HUES48 (cell line): ENCODE results near the gene PRPF19.

Experiments used
- H3K27ac ChIP-seq: one replicate; pipeline ENCODE4 v1.7.0; 2013; ENCODE audit warnings: low read depth, low read length, inconsistent platforms
- H3K27me3 ChIP-seq: 2 replicates; pipeline ENCODE4 v1.6.1; 2013; ENCODE audit warnings: mild to moderate bottlenecking, low read length; ENCODE audit not compliant: control insufficient read depth, insufficient read depth
- H3K36me3 ChIP-seq: 2 replicates; pipeline ENCODE4 v1.6.1; 2013; ENCODE audit warnings: low read length; ENCODE audit not compliant: control insufficient read depth, insufficient read depth
- H3K4me1 ChIP-seq: 2 replicates; pipeline ENCODE4 v1.6.1; 2013; ENCODE audit warnings: mild to moderate bottlenecking, low read length; ENCODE audit not compliant: control insufficient read depth, insufficient read depth
- H3K4me3 ChIP-seq: 2 replicates; pipeline ENCODE4 v1.5.1; 2013; ENCODE audit warnings: mild to moderate bottlenecking, low read depth, low read length
- H3K9ac ChIP-seq: 2 replicates; pipeline ENCODE4 v1.6.1; 2013; ENCODE audit warnings: mild to moderate bottlenecking, low read depth, low read length, moderate library complexity
- H3K9me3 ChIP-seq: 2 replicates; pipeline ENCODE4 v1.6.1; 2013; ENCODE audit warnings: low read length; ENCODE audit not compliant: control insufficient read depth, insufficient read depth

Gene PRPF19

DNA sequence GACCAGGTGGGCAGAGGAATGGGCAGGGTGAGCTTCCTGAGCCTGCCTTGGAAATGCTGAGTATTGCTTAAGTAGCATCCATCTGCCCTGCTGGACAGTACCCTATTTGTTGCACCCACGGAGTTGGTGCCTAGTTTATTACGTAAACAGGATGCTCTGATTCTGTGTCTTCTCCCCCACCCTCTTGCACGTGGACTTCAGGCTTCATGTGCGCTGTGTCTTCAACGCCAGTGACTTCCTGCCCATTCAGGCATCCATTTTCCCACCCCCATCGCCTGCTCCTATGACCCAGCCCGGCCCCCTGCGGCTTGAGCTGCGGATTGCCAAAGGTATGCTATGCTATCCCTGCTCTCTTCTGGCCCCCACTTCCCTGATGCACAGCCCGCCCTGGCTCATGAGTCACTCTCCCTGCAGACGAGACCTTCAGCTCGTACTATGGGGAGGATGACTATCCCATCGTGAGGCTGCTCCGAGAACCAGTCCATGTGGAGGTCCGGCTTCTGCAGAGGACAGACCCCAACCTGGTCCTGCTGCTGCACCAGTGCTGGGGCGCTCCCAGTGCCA, 33.3 kb downstream of the PRPF19 start:
- Histone ChIP-seq H3K36me3 (no peaks in the 10 kb centered on the region), H3K9ac (no peak overlapping the region), H3K27ac (no peak overlapping the region), H3K9me3 (no peaks in the 10 kb centered on the region), H3K4me3 (no peak overlapping the region), H3K4me1 (peaks cover 3% of the 10 kb centered on the region; the same call in 1 of the 2 replicates), H3K27me3 (no peaks in the 10 kb centered on the region)

DNA sequence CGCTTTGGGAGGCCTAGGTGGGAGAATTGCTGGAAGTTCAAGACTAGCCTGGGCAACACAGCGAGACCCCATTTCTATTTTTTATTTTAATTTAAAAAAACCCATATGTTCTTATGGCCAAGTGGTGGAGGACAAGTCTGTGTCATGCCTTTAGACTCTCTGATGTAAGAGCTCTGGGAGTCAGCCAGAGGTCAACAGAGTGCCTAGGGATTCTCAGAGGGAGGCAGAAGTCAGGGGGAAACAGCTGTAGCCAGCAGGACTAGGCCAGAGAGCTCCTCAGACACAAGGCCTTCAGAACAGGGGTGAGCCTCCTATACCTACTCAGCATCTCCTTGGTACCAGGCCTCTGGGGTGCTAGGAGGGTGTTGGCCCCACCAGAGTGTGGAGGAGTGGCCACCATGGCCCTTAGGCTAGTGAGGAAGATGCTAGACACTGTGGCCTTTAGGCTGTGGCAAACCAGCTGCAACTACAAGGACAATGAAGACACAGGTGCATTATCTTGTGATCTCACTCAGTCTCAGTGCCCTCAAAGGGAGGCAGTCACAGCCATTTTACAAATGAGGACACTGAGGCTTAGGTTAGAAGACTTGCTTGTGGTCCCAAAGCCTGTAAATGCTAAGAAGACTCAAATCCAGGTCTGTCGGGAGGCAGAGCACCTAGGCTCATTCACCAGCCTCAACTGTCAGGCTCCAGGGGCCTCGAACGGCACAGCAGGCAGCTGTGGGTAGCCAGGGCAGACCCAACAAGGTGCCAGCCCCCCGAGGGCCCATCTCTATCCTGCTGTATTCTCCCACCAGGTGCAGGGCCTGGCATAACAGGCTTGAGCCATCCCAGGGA, 34.0 kb downstream of the PRPF19 start:
- Histone ChIP-seq H3K27ac (no peak overlapping the region), H3K9me3 (no peaks in the 10 kb centered on the region), H3K4me1 (peaks cover 3% of the 10 kb centered on the region; the same call in 1 of the 2 replicates), H3K9ac (no peak overlapping the region), H3K27me3 (no peaks in the 10 kb centered on the region), H3K4me3 (no peak overlapping the region), H3K36me3 (no peaks in the 10 kb centered on the region)

DNA sequence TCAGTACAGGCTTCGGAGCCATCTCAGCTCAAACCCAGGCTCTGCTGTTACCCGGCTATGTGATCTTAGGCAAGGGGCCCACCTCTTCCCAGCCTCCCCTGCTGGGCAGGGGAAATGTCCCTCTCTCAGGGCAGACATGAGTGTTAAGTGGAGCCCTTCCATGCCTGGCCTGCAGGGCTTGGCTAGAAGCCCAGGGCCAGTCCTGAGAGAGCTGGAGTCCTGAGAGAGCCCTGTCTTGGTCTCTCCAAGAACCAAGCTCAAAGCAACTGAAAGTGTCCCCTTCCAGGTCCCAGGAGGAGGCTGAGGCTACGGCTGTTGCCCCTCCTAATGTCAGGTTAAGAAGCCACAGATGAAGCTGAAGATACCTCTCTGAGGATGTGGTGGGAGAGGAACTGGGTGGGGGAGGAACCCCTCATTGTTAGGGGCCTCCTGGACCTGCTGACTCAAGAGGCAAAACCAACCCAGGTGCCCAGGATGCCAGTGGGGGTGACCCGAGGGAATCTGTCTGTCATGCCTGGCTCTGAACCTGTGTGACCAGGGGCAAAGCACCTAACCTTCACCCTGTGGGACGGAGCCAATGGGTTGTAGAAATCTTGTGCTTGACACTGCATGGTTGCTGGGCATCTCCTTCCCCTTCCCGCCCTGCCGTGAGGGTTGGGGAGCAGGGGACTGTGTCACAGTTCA, 34.9 kb downstream of the PRPF19 start:
- no peaks in the 10 kb centered on the region for H3K36me3 ChIP-seq
- H3K27me3 ChIP-seq: no peaks in the 10 kb centered on the region
- H3K9me3 ChIP-seq: no peaks in the 10 kb centered on the region
- H3K4me1 ChIP-seq: peaks cover 3% of the 10 kb centered on the region; the same call in 1 of the 2 replicates
- H3K27ac ChIP-seq: no peak overlapping the region
- no peak overlapping the region for H3K9ac ChIP-seq
- H3K4me3 ChIP-seq: no peak overlapping the region

DNA sequence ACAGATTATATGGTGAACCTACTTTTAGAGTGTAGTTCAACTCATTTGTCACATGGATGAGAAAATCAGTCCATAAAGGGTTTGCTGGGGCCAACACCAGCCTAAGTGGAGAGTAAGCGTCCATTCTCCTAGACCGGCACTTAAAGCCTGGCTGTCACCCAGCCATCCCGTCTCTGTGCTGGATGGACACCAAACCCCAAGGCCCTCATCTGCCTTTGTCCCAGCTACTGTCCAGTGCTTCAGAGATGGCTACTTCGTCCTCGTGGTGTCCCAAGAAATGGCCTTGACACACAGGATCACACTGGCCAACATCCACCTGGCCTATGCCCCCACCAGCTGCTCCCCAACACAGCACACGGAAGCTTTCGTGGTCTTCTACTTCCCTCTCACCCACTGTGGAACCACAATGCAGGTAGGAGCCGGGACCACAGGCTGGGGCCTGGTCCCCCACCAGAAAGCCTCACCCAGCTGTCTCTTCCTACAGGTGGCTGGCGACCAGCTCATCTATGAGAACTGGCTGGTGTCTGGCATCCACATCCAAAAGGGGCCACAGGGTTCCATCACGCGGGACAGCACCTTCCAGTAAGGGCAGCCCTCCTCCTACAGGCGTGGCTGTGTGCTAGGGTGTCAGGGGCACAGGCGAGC, 35.5 kb downstream of the PRPF19 start:
- H3K4me3 ChIP-seq: no peak overlapping the region

DNA sequence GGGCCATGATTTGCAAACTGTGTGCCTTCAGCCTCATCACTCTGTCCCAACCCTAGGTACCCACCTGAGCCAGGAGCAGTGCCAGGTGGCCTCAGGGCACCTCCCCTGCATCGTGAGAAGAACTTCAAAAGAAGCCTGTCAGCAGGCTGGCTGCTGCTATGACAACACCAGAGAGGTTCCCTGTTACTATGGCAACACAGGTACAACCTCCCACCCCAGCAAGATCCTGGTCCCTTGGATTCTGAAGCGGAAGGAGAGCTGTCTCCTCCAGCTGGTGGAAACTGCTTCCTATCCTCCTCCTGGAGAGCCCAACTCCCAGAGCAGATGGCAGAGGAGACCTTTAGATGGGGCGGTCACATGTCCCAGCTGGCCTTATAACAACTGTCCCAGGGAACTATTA, 36.1 kb downstream of the PRPF19 start:
- H3K4me1 ChIP-seq: peaks cover 3% of the 10 kb centered on the region; the same call in 1 of the 2 replicates
- H3K27me3 ChIP-seq: no peaks in the 10 kb centered on the region
- H3K36me3 ChIP-seq: no peaks in the 10 kb centered on the region
- H3K4me3 ChIP-seq: no peak overlapping the region
- H3K27ac ChIP-seq: no peak overlapping the region
- no peak overlapping the region for H3K9ac ChIP-seq
- H3K9me3 ChIP-seq: no peaks in the 10 kb centered on the region

More for the DNA sequence above, 35.5 kb downstream of the PRPF19 start:
- Histone ChIP-seq H3K36me3 (no peaks in the 10 kb centered on the region), H3K9ac (no peak overlapping the region), H3K27me3 (no peaks in the 10 kb centered on the region), H3K9me3 (no peaks in the 10 kb centered on the region), H3K4me1 (peaks cover 3% of the 10 kb centered on the region; the same call in 1 of the 2 replicates), H3K27ac (no peak overlapping the region)

DNA sequence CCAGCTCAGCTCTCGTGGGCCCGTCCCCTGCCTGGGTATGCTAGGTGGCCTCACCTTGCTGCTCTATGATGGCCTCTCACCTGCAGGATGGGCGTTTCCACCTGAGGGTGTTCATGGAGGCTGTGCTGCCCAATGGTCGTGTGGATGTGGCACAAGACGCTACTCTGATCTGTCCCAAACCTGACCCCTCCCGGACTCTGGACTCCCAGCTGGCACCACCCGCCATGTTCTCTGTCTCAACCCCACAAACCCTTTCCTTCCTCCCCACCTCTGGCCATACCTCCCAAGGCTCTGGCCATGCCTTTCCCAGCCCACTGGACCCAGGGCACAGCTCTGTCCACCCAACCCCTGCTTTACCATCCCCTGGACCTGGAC, 36.9 kb downstream of the PRPF19 start:
- H3K36me3 ChIP-seq: no peaks in the 10 kb centered on the region
- H3K27me3 ChIP-seq: no peaks in the 10 kb centered on the region
- H3K9ac ChIP-seq: no peak overlapping the region
- H3K4me3 ChIP-seq: no peak overlapping the region
- H3K4me1 ChIP-seq: peaks cover 3% of the 10 kb centered on the region; the same call in 1 of the 2 replicates
- H3K27ac ChIP-seq: no peak overlapping the region
- H3K9me3 ChIP-seq: no peaks in the 10 kb centered on the region

DNA sequence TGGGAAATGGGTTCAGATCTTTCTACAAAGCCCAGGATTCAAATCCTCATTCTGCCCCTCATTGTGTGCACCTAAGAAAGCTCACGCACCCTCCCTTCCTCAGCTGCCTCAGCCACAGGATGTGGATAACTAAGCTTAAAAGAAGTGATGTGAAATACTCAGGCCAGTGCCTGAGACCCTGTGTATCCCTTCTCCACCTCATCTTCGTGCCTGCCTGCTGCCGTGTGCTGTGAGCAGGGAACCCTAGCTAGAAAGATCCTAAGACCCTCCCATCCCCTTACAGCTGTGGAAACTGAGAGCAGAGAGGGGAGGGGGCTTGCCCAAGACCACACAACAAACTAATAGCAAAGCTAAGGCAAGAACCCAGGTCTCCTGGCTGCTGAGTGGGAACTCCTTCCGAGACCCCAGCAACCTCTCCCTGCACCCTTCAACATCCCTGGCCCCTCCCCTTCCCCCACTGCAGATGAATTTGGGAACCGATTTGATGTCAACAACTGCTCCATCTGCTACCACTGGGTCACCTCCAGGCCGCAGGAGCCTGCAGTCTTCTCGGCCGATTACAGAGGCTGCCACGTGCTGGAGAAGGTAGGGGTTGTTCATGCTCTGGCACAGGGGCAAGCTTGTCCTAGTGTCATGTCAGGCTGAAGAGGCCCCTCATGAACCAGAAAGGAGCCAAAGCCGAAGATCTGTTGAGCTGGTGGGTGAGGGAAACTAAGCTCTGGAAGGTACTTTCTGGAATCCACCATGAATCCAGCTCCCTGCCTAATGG, 37.5 kb downstream of the PRPF19 start:
- no peaks in the 10 kb centered on the region for H3K27me3 ChIP-seq
- H3K4me1 ChIP-seq: peaks cover 3% of the 10 kb centered on the region; the same call in 1 of the 2 replicates
- H3K27ac ChIP-seq: no peak overlapping the region
- no peak overlapping the region for H3K4me3 ChIP-seq
- H3K9ac ChIP-seq: no peak overlapping the region
- no peaks in the 10 kb centered on the region for H3K9me3 ChIP-seq
- H3K36me3 ChIP-seq: no peaks in the 10 kb centered on the region

DNA sequence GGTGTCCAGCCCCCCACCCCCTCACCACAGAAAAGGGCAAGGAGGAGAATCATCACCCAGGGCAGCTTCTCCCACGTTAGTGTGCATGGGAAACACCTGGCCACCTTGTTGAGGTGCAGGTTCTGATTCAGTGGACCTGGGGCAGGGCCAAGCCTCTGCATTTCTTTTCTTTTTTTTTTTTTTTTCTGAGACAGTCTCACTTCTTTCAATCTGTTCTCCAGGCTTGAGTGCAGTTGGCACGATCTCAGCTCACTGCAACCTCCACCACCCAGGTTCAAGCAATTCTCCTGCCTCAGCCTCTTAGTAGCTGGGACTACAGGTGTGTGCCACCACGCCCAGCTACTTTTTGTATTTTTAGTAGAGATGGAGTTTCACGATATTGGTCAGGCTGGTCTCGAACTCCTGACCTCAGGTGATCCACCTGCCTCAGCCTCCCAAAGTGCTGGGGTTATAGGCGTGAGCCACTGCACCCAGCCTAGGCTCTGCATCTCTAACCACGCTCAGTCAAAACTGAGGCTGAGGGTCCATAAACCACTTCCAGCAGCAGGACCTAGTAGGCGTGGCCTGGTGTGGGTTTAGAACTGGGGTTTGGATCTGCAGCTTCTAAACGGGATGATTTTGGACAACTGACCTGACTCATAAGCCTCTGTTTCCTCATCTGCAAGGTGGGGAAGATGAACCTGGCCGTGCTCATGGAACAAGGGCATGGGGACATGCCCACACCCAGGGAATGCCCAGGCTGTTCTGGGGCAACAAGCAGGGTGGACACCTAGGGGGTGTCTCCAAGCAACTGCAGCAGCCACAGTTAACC, 38.3 kb downstream of the PRPF19 start:
- Histone ChIP-seq H3K9me3 (no peaks in the 10 kb centered on the region), H3K27me3 (no peaks in the 10 kb centered on the region), H3K4me3 (no peak overlapping the region), H3K36me3 (no peaks in the 10 kb centered on the region), H3K4me1 (no peaks in the 10 kb centered on the region), H3K27ac (no peak overlapping the region), H3K9ac (no peak overlapping the region)

DNA sequence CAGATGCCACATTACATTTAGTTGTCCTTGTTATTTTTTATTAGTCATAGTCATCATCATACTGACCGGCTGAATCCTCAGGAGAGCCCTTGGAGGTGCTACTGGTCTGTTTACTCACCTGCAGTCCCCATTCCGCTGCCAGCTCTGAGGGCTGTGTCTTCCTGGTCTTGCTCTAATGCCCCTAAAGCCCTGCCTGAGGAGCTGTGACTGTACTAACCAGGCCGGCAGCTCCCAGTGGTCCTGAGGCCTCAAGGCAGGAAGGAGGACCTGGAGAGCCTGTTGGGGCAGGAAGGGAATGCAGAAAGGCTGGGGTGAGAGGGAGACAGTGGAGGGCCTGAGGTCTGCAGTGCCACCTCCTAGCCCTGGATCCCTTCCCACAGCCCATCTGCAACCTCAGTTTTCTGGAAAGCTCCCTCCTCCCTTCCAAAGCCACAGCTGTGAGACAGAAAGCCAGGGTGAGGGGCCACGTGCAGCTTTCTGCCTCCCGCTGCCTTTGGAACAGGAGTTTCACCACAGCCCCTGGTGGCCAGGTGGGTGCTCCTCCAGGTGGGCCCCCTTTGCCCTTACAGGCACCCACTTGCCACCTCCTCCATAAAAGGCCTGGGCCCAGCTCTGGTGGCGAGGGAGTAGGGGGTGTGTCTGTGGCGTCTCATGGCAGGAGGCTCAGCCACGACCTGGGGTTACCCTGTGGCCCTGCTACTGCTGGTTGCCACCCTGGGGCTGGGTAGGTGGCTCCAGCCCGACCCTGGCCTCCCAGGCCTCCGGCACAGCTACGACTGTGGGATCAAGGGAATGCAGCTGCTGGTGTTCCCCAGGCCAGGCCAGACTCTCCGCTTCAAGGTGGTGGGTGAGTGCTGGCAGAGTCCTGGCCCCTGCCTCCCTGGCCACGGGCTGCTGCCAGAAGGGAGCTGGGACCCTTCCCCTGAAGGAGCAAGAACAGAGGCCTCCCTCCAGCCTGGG, 39.2 kb downstream of the PRPF19 start, which contains the start of gene ZP1:
ZP1 (plus strand) TSS at position 632 of the 960 bp plus-strand sequence; CDS start at position 652, 20 bp downstream.
- no peaks in the 10 kb centered on the region for H3K9me3 ChIP-seq
- H3K27ac ChIP-seq: no peak within 1 kb of the TSS
- no peak within 1 kb of the TSS for H3K9ac ChIP-seq
- H3K4me1 ChIP-seq: no peaks in the 10 kb centered on the region
- no peaks in the 10 kb centered on the region for H3K27me3 ChIP-seq
- no peaks in the 10 kb centered on the region for H3K36me3 ChIP-seq
- H3K4me3 ChIP-seq: no peak within 1 kb of the TSS
